Activated CD8-positive, alpha-beta T cell treated with anti-CD3 and anti-CD28 coated beads, Interleukin-2, amount 10 ng/mL, durations not matched to agents 7 days and 5 days (primary cell): ENCODE data around the gene PCSK1. TPM values are rescaled to one million over a fixed set of nuclear protein-coding genes. Genes with fewer than 3 reads are reported as not detected.

Experiments used
- ATAC-seq: fragments of 150-1000 bp; cut with Tn5 transposase; one replicate; pipeline ENCODE4 v1.10.0; 2021; ENCODE audit warnings: moderate library complexity
- CTCF ChIA-PET: fragments of 350-600 bp; sonication (Branson Sonifier 250); formaldehyde crosslinking; loops from one replicate; lab custom pipeline; 2021; ENCODE audit warnings: antibody characterized with exemption; lab: Charles Lee
- POLR2A ChIA-PET: fragments of 350-600 bp; sonication (Branson Sonifier 250); formaldehyde crosslinking; loops from one replicate; lab custom pipeline; 2021; ENCODE audit warnings: antibody characterized with exemption; lab: Charles Lee
- DNase-seq: peaks from one replicate; pipeline ENCODE4 v3.0.0-alpha.2; 2020
- H3K27ac Mint-ChIP-seq: one replicate; pipeline ENCODE4 v1.8.0; 2021; ENCODE audit warnings: mild to moderate bottlenecking, mixed read lengths
- H3K27me3 Mint-ChIP-seq: one replicate; pipeline ENCODE4 v1.8.0; 2021; ENCODE audit warnings: low read depth, mixed read lengths
- H3K36me3 Mint-ChIP-seq: one replicate; pipeline ENCODE4 v1.8.0; 2021; ENCODE audit warnings: low read depth, mixed read lengths
- H3K4me1 Mint-ChIP-seq: one replicate; pipeline ENCODE4 v1.8.0; 2021; ENCODE audit warnings: low read depth, mixed read lengths
- H3K4me3 Mint-ChIP-seq: one replicate; pipeline ENCODE4 v1.8.0; 2021; ENCODE audit warnings: mild to moderate bottlenecking, mixed read lengths
- H3K9me3 Mint-ChIP-seq: one replicate; pipeline ENCODE4 v1.8.0; 2022; ENCODE audit warnings: mixed read lengths; ENCODE audit not compliant: insufficient read depth
- total RNA-seq, 2 experiments: library from RNA; stranded (reverse); gene quantifications; one replicate each; pipeline ENCODE4 v1.2.3, GENCODE V29; 2021

The PCSK1 gene
- total RNA-seq, 2 experiments from 2014 or later: not detected

- ChIA-PET CTCF (interaction anchor here (1.7 kb wide), 1 partner anchor 9 kb away, joined by 4 read pairs; no protein-coding TSS in a partner anchor), POLR2A (no interaction called here)
- Mint-ChIP-seq H3K9me3 (no peaks in the 10 kb centered on the region), H3K4me1 (no peaks in the 10 kb centered on the region), H3K4me3 (no peak overlapping the region), H3K27ac (no peak overlapping the region), H3K36me3 (no peaks in the 10 kb centered on the region), H3K27me3 (peaks cover 36% of the 10 kb centered on the region)
- no peak for DNase-seq
- ATAC-seq: no peak
These were observed 78.8 kb downstream of the PCSK1 start for GRCh38 chr5:96354237-96354636.

DNA sequence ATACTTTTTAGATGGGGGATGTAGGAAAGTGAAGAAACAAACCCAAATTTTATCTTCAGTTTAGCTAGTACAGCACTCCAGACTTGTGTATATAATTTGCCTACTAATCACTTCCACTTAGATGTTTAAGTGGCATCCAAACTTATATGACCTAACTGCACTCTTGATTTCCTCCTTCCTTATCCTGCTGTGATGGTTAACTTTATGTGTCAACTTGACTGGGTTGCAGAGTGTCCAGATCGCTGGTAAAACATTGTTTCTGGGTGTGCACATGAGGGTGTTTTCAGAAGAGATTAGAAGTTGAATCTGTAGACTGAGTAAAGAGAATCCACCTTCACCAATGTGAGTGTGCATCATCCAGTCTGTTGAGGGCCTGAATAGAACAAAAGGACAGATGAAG is 79.8 kb downstream of the PCSK1 start:
- ATAC-seq: no peak
- POLR2A ChIA-PET: no interaction called here
- CTCF ChIA-PET: interaction anchor here (1.7 kb wide), 1 partner anchor 8 kb away, joined by 4 read pairs; no protein-coding TSS in a partner anchor

DNA sequence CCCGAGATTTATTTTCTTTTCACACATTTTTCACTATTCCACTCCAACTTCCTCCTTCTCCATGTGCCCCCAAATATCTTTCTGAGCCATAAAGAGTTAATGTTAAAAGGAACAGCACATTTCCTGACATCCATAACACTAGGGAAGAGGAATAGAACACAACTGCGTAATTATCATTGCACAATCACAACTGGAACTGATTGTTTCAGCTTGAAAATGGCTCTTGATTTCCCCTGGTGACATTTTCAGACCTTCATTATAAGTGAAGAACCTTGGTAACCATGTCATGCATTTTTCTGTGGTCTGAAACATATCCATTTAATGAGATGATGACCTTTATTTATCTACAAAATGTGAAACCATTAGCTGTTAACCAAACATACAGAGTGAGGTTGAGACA is 82.4 kb downstream of the PCSK1 start:
- H3K27ac Mint-ChIP-seq: no peak overlapping the region
- H3K4me1 Mint-ChIP-seq: peaks cover 6% of the 10 kb centered on the region

More for the DNA sequence above, 79.8 kb downstream of the PCSK1 start:
- Mint-ChIP-seq H3K36me3 (no peaks in the 10 kb centered on the region), H3K4me1 (no peaks in the 10 kb centered on the region), H3K9me3 (no peaks in the 10 kb centered on the region), H3K4me3 (no peak overlapping the region), H3K27ac (no peak overlapping the region), H3K27me3 (peaks cover 28% of the 10 kb centered on the region)
- no peak for DNase-seq

GRCh38 chr5:96348536-96348935 is 84.5 kb downstream of the PCSK1 start:
- peaks cover 15% of the 10 kb centered on the region for H3K27me3 Mint-ChIP-seq
- ChIA-PET POLR2A (no interaction called here), CTCF (no interaction called here)
- no peak for ATAC-seq
- H3K9me3 Mint-ChIP-seq: no peaks in the 10 kb centered on the region
- DNase-seq: no peak
- no peak overlapping the region for H3K27ac Mint-ChIP-seq
- H3K4me3 Mint-ChIP-seq: no peak overlapping the region
- H3K36me3 Mint-ChIP-seq: no peaks in the 10 kb centered on the region
- H3K4me1 Mint-ChIP-seq: peaks cover 17% of the 10 kb centered on the region

More for the DNA sequence above, 82.4 kb downstream of the PCSK1 start:
- ATAC-seq (no peak), DNase-seq (no peak)
- ChIA-PET POLR2A (no interaction called here), CTCF (interaction anchor here (0.9 kb wide), 1 partner anchor 12 kb away, joined by 3 read pairs; no protein-coding TSS in a partner anchor)
- H3K27me3 Mint-ChIP-seq: peaks cover 20% of the 10 kb centered on the region
- no peaks in the 10 kb centered on the region for H3K36me3 Mint-ChIP-seq
- no peaks in the 10 kb centered on the region for H3K9me3 Mint-ChIP-seq
- H3K4me3 Mint-ChIP-seq: no peak overlapping the region

DNA sequence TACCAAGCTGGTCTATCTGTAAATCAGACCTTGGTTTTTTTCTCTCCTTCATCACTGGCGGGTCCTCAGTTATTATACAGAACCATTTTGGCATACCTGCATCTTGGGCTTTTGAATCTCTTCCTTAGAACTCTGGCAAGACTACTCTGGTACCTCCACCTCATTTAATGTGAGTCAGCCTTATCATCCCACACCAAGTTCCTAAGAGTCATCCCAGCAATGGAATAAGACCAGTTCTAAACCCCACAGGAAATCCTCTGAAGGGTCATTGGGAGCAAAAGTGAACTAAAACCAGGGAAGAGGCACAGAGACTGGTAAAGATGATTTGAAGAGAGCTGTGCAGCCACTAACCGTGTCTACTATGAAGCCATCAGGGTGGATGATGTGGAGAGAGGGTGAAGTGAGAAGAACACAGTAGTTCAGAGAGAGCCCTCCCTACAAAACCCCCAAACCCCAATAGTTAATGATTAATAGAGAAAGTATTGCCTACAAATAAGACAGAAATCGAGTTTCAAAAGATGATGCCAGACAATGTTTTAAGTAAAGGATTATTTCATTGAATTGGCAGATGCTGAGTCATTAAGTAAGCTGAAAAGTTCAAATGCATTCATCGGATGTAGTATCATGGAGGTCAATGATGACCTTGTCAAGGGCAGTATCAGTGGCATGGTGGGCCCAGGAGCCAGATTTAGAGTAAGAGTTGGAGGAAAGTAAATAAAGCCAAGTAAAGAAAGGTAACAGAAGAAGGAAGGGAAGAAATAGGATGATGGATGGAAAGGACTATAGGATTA is 85.4 kb downstream of the PCSK1 start:
- ChIA-PET POLR2A (no interaction called here), CTCF (no interaction called here)
- no peak for DNase-seq
- Mint-ChIP-seq H3K4me1 (peaks cover 17% of the 10 kb centered on the region), H3K9me3 (no peaks in the 10 kb centered on the region), H3K4me3 (no peak overlapping the region), H3K27ac (no peak overlapping the region), H3K27me3 (peaks cover 15% of the 10 kb centered on the region), H3K36me3 (no peaks in the 10 kb centered on the region)
- ATAC-seq: no peak

- Mint-ChIP-seq H3K36me3 (no peaks in the 10 kb centered on the region), H3K27ac (no peak overlapping the region), H3K27me3 (peaks cover 9% of the 10 kb centered on the region), H3K4me1 (peaks cover 17% of the 10 kb centered on the region), H3K4me3 (peak overlapping the region; percentile 37), H3K9me3 (no peaks in the 10 kb centered on the region)
- ChIA-PET POLR2A (interaction anchor here (0.7 to 1.0 kb wide), 2 partner anchors 95 to 594 kb away, joined by 3 to 4 read pairs; no protein-coding TSS in a partner anchor), CTCF (interaction anchor here (0.6 to 12.4 kb wide), 33 partner anchors 9 to 818 kb away, joined by 3 to 222 read pairs (median 3); partner anchors contain the start of genes ELL2 and PCSK1)
- DNase-seq (peak; percentile 55), ATAC-seq (peak; percentile 93)
These were observed 88.1 kb downstream of the PCSK1 start for GRCh38 chr5:96344678-96345577.

GRCh38 chr5:96343094-96343493 is 90.0 kb downstream of the PCSK1 start:
- Mint-ChIP-seq H3K27ac (no peak overlapping the region), H3K36me3 (no peaks in the 10 kb centered on the region), H3K4me3 (no peak overlapping the region), H3K9me3 (no peaks in the 10 kb centered on the region), H3K4me1 (peaks cover 17% of the 10 kb centered on the region), H3K27me3 (peaks cover 16% of the 10 kb centered on the region)
- CTCF ChIA-PET: interaction anchor here (0.8 to 12.4 kb wide), 4 partner anchors 20 to 345 kb away, joined by 3 to 222 read pairs (median 3); no protein-coding TSS in a partner anchor
- no peak for ATAC-seq
- POLR2A ChIA-PET: no interaction called here
- no peak for DNase-seq

- peaks cover 16% of the 10 kb centered on the region for H3K27me3 Mint-ChIP-seq
- no peak overlapping the region for H3K4me3 Mint-ChIP-seq
- peaks cover 17% of the 10 kb centered on the region for H3K4me1 Mint-ChIP-seq
- ChIA-PET POLR2A (no interaction called here), CTCF (interaction anchor here (1.2 to 12.4 kb wide), 3 partner anchors 20 to 272 kb away, joined by 3 to 222 read pairs (median 3); no protein-coding TSS in a partner anchor)
- no peaks in the 10 kb centered on the region for H3K36me3 Mint-ChIP-seq
- DNase-seq (no peak), ATAC-seq (no peak)
- no peaks in the 10 kb centered on the region for H3K9me3 Mint-ChIP-seq
- H3K27ac Mint-ChIP-seq: no peak overlapping the region
These were observed 90.5 kb downstream of the PCSK1 start for GRCh38 chr5:96342581-96342980.

Other genes starting within 250 kb of the PCSK1 start
- gene CAST, start 229.1 kb upstream of the PCSK1 start, total RNA-seq: 100 to 1,000 TPM; 149 to 152 TPM